Nephron (organoid): ENCODE measurements around the gene ARHGAP23.
"Not testable (repeated sequence)": the region's sequence is repeated elsewhere in the genome, so short reads cannot be mapped to it uniquely, and the experiment has no call there.

Source experiments
- H3K27ac Mint-ChIP-seq, 3 experiments: 2 replicates each; pipeline ENCODE4 v1.8.0; 2020; ENCODE audit warnings: mixed read lengths in 3 of 3, mild to moderate bottlenecking in 2 of 3, moderate library complexity in 1 of 3
- H3K27me3 Mint-ChIP-seq: 2 replicates; pipeline ENCODE4 v1.8.0; 2021; ENCODE audit warnings: low read depth, mild to moderate bottlenecking, moderate library complexity, mixed read lengths
- H3K36me3 Mint-ChIP-seq: 2 replicates; pipeline ENCODE4 v1.8.0; 2020; ENCODE audit warnings: low read depth, mixed read lengths
- H3K4me1 Mint-ChIP-seq: 2 replicates; pipeline ENCODE4 v1.8.0; 2020; ENCODE audit warnings: mixed read lengths
- H3K4me3 Mint-ChIP-seq, 3 experiments: 2 replicates each; pipeline ENCODE4 v1.8.0; 2020; ENCODE audit warnings: mild to moderate bottlenecking in 3 of 3, mixed read lengths in 3 of 3, moderate library complexity in 2 of 3
- H3K9me3 Mint-ChIP-seq: 2 replicates; pipeline ENCODE4 v1.8.0; 2020; ENCODE audit warnings: mixed read lengths
- CTCF ChIP-seq, 3 experiments: fragments of 200-600 bp; sonication (generic); IDR thresholded peaks; one replicate each; pipeline ENCODE4 v1.5.0; 2021; ENCODE audit warnings: antibody characterized with exemption in 3 of 3; ENCODE audit not compliant: unreplicated experiment in 3 of 3

ARHGAP23 gene

GRCh38 chr17:38435795-38436194, 7.5 kb downstream of the ARHGAP23 start:
- no peak for TF ChIP-seq CTCF (IDR thresholded peaks at IDR 0.05; ENCODE audit: unreplicated experiment in 3 of 3)
- Mint-ChIP-seq H3K4me3 (no peak overlapping the region), H3K9me3 (no peaks in the 10 kb centered on the region), H3K27ac (no peak overlapping the region), H3K4me1 (peaks cover 30% of the 10 kb centered on the region), H3K36me3 (no peaks in the 10 kb centered on the region), H3K27me3 (no peaks in the 10 kb centered on the region)

- Mint-ChIP-seq H3K27me3 (no peaks in the 10 kb centered on the region), H3K36me3 (no peaks in the 10 kb centered on the region), H3K4me1 (peaks cover 28% of the 10 kb centered on the region), H3K9me3 (no peaks in the 10 kb centered on the region), H3K4me3 (no peak overlapping the region), H3K27ac (peak overlapping the region in 1 of 3 experiments; percentile 3)
- TF ChIP-seq CTCF (IDR thresholded peaks at IDR 0.05; ENCODE audit: unreplicated experiment in 3 of 3) = no peak
Observed at GRCh38 chr17:38436386-38436785, 8.1 kb downstream of the ARHGAP23 start.

- H3K27ac Mint-ChIP-seq, H3K36me3 Mint-ChIP-seq, H3K4me3 Mint-ChIP-seq, H3K27me3 Mint-ChIP-seq, H3K9me3 Mint-ChIP-seq: not testable (repeated sequence)
- peaks cover 32% of the 10 kb centered on the region for H3K4me1 Mint-ChIP-seq
Observed at GRCh38 chr17:38437313-38437712, 9.0 kb downstream of the ARHGAP23 start.

GRCh38 chr17:38439436-38439835, 11.2 kb downstream of the ARHGAP23 start:
- no peak overlapping the region for H3K4me3 Mint-ChIP-seq
- no peaks in the 10 kb centered on the region for H3K9me3 Mint-ChIP-seq
- no peaks in the 10 kb centered on the region for H3K27me3 Mint-ChIP-seq
- H3K36me3 Mint-ChIP-seq = no peaks in the 10 kb centered on the region
- H3K4me1 Mint-ChIP-seq = peaks cover 35% of the 10 kb centered on the region
- no peak for TF ChIP-seq CTCF (IDR thresholded peaks at IDR 0.05; ENCODE audit: unreplicated experiment in 3 of 3)
- peak overlapping the region in 1 of 3 experiments; percentile 21 for H3K27ac Mint-ChIP-seq

GRCh38 chr17:38440614-38441397, 12.5 kb downstream of the ARHGAP23 start:
- Mint-ChIP-seq H3K4me1 (peaks cover 25% of the 10 kb centered on the region), H3K4me3 (no peak overlapping the region), H3K27me3 (no peaks in the 10 kb centered on the region), H3K36me3 (no peaks in the 10 kb centered on the region), H3K9me3 (no peaks in the 10 kb centered on the region), H3K27ac (peak overlapping the region in 1 of 3 experiments; percentile 72)
- no peak for TF ChIP-seq CTCF (IDR thresholded peaks at IDR 0.05; ENCODE audit: unreplicated experiment in 3 of 3)

- H3K27me3 Mint-ChIP-seq = no peaks in the 10 kb centered on the region
- H3K27ac Mint-ChIP-seq = peak overlapping the region in 1 of 3 experiments; percentile 72
- TF ChIP-seq CTCF (IDR thresholded peaks at IDR 0.05; ENCODE audit: unreplicated experiment in 3 of 3) = no peak
- H3K36me3 Mint-ChIP-seq = no peaks in the 10 kb centered on the region
- H3K4me1 Mint-ChIP-seq = peaks cover 25% of the 10 kb centered on the region
- no peak overlapping the region for H3K4me3 Mint-ChIP-seq
- H3K9me3 Mint-ChIP-seq = no peaks in the 10 kb centered on the region
Observed at GRCh38 chr17:38441429-38442061, 13.3 kb downstream of the ARHGAP23 start.
